Endothelial cell of umbilical vein (primary cell): Measurements from ENCODE around the gene CDC34. TPM values are rescaled to one million over a fixed set of nuclear protein-coding genes. Genes with fewer than 3 reads are reported as not detected.

Experiments
- BruUV-seq: library from RNA; stranded (reverse); fragments of 400-500 nt; replicated peaks from 2 replicates; lab custom pipeline; 2021; lab: Mats Ljungman, UMichigan
- CTCF ChIA-PET: fragments of 300-600, 350-600 bp; sonication (Branson Sonifier 250); formaldehyde crosslinking; loops from one replicate; lab custom pipeline; 2021; ENCODE audit warnings: antibody characterized with exemption, inconsistent platforms; lab: Charles Lee
- POLR2A ChIA-PET: fragments of 300-600, 350-600 bp; sonication (Branson Sonifier 250); formaldehyde crosslinking; loops from one replicate; lab custom pipeline; 2021; ENCODE audit warnings: antibody characterized with exemption, inconsistent platforms; lab: Charles Lee
- DNase-seq: peaks from one replicate; pipeline ENCODE4 v3.0.0-alpha.2; 2011; ENCODE audit warnings: low read depth, low spot score
- FAIRE-seq: peaks from 2 replicates; lab custom pipeline; 2011; peaks lifted over from hg19 to GRCh38; lab: Jason Lieb, UNC
- H2AFZ ChIP-seq: 2 replicates; pipeline ENCODE4 v1.6.0; 2012; ENCODE audit warnings: low read depth, low read length, control low read depth, inconsistent platforms
- H3K27ac ChIP-seq: 2 replicates; pipeline ENCODE4 v1.5.1; 2011; ENCODE audit warnings: low read depth, mild to moderate bottlenecking, control low read depth, low read length, moderate library complexity; ENCODE audit not compliant: insufficient read depth
- H3K27me3 ChIP-seq, 2 experiments: 2 replicates each; pipeline versions ENCODE4 v1.6.0 to v1.6.1; 2011; ENCODE audit warnings: low read length in 2 of 2, mixed read lengths in 1 of 2; ENCODE audit not compliant: control insufficient read depth in 2 of 2, insufficient read depth in 2 of 2
- H3K36me3 ChIP-seq, 2 experiments: 2 replicates in 1 of 2; 3 replicates in 1 of 2; pipeline ENCODE4 v1.5.1; 2011; ENCODE audit warnings: low read length in 2 of 2, mild to moderate bottlenecking in 1 of 2, moderate library complexity in 1 of 2; ENCODE audit not compliant: control insufficient read depth in 2 of 2, insufficient read depth in 2 of 2; ENCODE audit errors: extremely low read depth in 1 of 2
- H3K4me1 ChIP-seq: 3 replicates; pipeline ENCODE4 v1.5.1; 2011; ENCODE audit warnings: mild to moderate bottlenecking, low read length; ENCODE audit not compliant: control insufficient read depth, insufficient read depth; ENCODE audit errors: extremely low read depth
- H3K4me2 ChIP-seq: 2 replicates; pipeline ENCODE4 v1.6.1; 2011; ENCODE audit warnings: low read length, control low read depth, mixed read lengths; ENCODE audit not compliant: insufficient read depth
- H3K4me3 ChIP-seq, 3 experiments: fragments of 200-600 bp in 1 of 3; sonication (generic), shearing (Covaris generic) in 1 of 3; replicated peaks in 1 of 3; 2 replicates each; pipeline ENCODE4 v1.5.1; 2011 to 2016; ENCODE audit warnings: control low read depth in 3 of 3, low read length in 3 of 3, mild to moderate bottlenecking in 2 of 3, inconsistent platforms in 1 of 3, low read depth in 1 of 3, moderate library complexity in 1 of 3; ENCODE audit not compliant: insufficient read depth in 1 of 3
- H3K79me2 ChIP-seq: 2 replicates; pipeline ENCODE4 v1.6.0; 2012; ENCODE audit warnings: low read length, inconsistent platforms; ENCODE audit not compliant: control insufficient read depth, insufficient read depth
- H3K9ac ChIP-seq: replicated peaks from 2 replicates; pipeline ENCODE3; 2011; ENCODE audit warnings: low read length, control low read depth; ENCODE audit not compliant: insufficient read depth; ENCODE audit errors: extremely low read depth
- H3K9me1 ChIP-seq: replicated peaks from 3 replicates; pipeline ENCODE4 v1.6.0; 2011; ENCODE audit warnings: mild to moderate bottlenecking, low read length; ENCODE audit not compliant: control insufficient read depth, insufficient read depth; ENCODE audit errors: extremely low read depth
- H3K9me3 ChIP-seq: replicated peaks from 2 replicates; pipeline ENCODE4 v1.5.1; 2012; ENCODE audit warnings: low read length, inconsistent platforms; ENCODE audit not compliant: control insufficient read depth, insufficient read depth
- H4K20me1 ChIP-seq: replicated peaks from 2 replicates; pipeline ENCODE3; 2011; ENCODE audit warnings: mild to moderate bottlenecking, low read length; ENCODE audit not compliant: control insufficient read depth, insufficient read depth; ENCODE audit errors: extremely low read depth
- CTCF ChIP-seq, 2 donors: IDR thresholded peaks; 1 replicate in 1 of 2; 2 replicates in 1 of 2; pipeline ENCODE4 v1.5.1; 2011; ENCODE audit warnings: low read length in 2 of 2, mild to moderate bottlenecking in 2 of 2, moderate library complexity in 2 of 2, control low read depth in 1 of 2, inconsistent platforms in 1 of 2, low read depth in 1 of 2; ENCODE audit not compliant: insufficient read depth in 1 of 2; ENCODE audit errors: extremely low read depth in 1 of 2
- EZH2 ChIP-seq: IDR thresholded peaks from 2 replicates; pipeline ENCODE4 v1.6.1; 2012; ENCODE audit warnings: borderline replicate concordance, low read depth, mild to moderate bottlenecking, moderate library complexity, low read length, inconsistent platforms; ENCODE audit not compliant: severe bottlenecking
- FOS ChIP-seq: IDR thresholded peaks from 2 replicates; pipeline ENCODE4 v1.6.1; 2011; ENCODE audit warnings: mild to moderate bottlenecking, low read length, moderate library complexity, borderline replicate concordance; ENCODE audit not compliant: insufficient read depth
- GATA2 ChIP-seq: IDR thresholded peaks from 2 replicates; pipeline ENCODE4 v1.7.0; 2011; ENCODE audit warnings: low read depth, mild to moderate bottlenecking, moderate library complexity, mixed read lengths, low read length; ENCODE audit not compliant: insufficient read length, insufficient read depth
- JUN ChIP-seq: IDR thresholded peaks from 2 replicates; pipeline ENCODE4 v1.6.1; 2011; ENCODE audit warnings: borderline replicate concordance, low read depth; ENCODE audit not compliant: insufficient read length, insufficient read depth
- MAX ChIP-seq: IDR thresholded peaks from 2 replicates; pipeline ENCODE4 v1.6.1; 2011; ENCODE audit not compliant: insufficient read depth, insufficient read length
- MYC ChIP-seq: IDR thresholded peaks from one replicate; pipeline ENCODE4 v1.6.1; 2011; ENCODE audit warnings: mild to moderate bottlenecking, low read depth, low read length
- dilution Hi-C: fragments of 300-500 bp; cut with MboI; formaldehyde crosslinking; loops from one replicate; pipeline ENCODE4 v1.15.0; 2019; ENCODE audit warnings: low sequenced_read_pairs; ENCODE audit not compliant: extremely low pct_ligation_motif_present
- intact Hi-C: fragments of 100-400 bp; cut with micrococcal nuclease; formaldehyde crosslinking; loops from one replicate; pipeline ENCODE4 v1.10.0; 2022
- polyA plus RNA-seq, 4 experiments: library from polyadenylated mRNA; depleted of rRNA in 3 of 4; stranded (reverse) in 3 of 4; unstranded in 1 of 4; fragments of >200 nt; gene quantifications; 2 replicates each; pipeline versions ENCODE4 v1.2.1 to v1.2.3, GENCODE V29; 2011 to 2012; ENCODE audit warnings: missing spikeins in 1 of 4
- total RNA-seq: library from RNA; stranded (reverse); gene quantifications from 2 replicates; pipeline ENCODE4 v1.2.3, GENCODE V29; 2021

Gene CDC34
- total and polyA plus RNA-seq, 2 donors (not counting 3 experiments of a cell fraction or from before 2014, with no cell fraction given), result 90.4 to 92.9 TPM

- peak; percentile 45 for TF ChIP-seq EZH2
- TF ChIP-seq JUN, result no peak
- dilution Hi-C loops (no loop called here), intact Hi-C loops (loop anchor here (2.0 kb wide), 2 partner anchors 16 to 44 kb away; partner anchors contain the start of genes BSG and POLRMT)
- ChIA-PET POLR2A (no interaction called here), CTCF (interaction anchor here (0.8 to 1.0 kb wide), 2 partner anchors 13 to 145 kb away, joined by 3 to 4 read pairs; no protein-coding TSS in a partner anchor)
- no peak overlapping the region for H2AFZ ChIP-seq
- H3K4me2 ChIP-seq, result no peak overlapping the region
- no peaks in the 10 kb centered on the region for H3K9me3 ChIP-seq
- FAIRE-seq, result no peak
- peaks cover 10 to 13% of the 10 kb centered on the region in 2 experiments for H3K27me3 ChIP-seq
- no peak overlapping the region for H3K27ac ChIP-seq
- no peaks in the 10 kb centered on the region for H3K9me1 ChIP-seq
- H3K79me2 ChIP-seq, result no peaks in the 10 kb centered on the region
- no peak overlapping the region for H3K4me3 ChIP-seq
- no TSS peak for BruUV-seq
- DNase-seq, result no peak
- H3K9ac ChIP-seq, result no peak overlapping the region
- no peaks in the 10 kb centered on the region for H3K36me3 ChIP-seq
- H4K20me1 ChIP-seq, result no peaks in the 10 kb centered on the region
- no peaks in the 10 kb centered on the region for H3K4me1 ChIP-seq
These were observed 57.5 kb downstream of the CDC34 start for GRCh38 chr19:588741-589692.

- H3K9me3 ChIP-seq, result no peaks in the 10 kb centered on the region
- ChIA-PET POLR2A (no interaction called here), CTCF (no interaction called here)
- H3K36me3 ChIP-seq, result no peaks in the 10 kb centered on the region
- no peaks in the 10 kb centered on the region for H3K79me2 ChIP-seq
- peaks cover 10 to 13% of the 10 kb centered on the region in 2 experiments for H3K27me3 ChIP-seq
- no peak within 1 kb of the TSS for H3K9ac ChIP-seq
- dilution Hi-C loops, result no loop called here
- H2AFZ ChIP-seq, result no peak within 1 kb of the TSS
- intact Hi-C loops, result loop anchor here (2.0 kb wide), 2 partner anchors 17 to 43 kb away; partner anchors contain the start of genes BSG and POLRMT
- H3K4me2 ChIP-seq, result no peak within 1 kb of the TSS
- BruUV-seq, result no TSS peak
- no peak for TF ChIP-seq MAX
- no peak for TF ChIP-seq FOS
- no peak for TF ChIP-seq MYC
- no peak for TF ChIP-seq JUN
- no peak for TF ChIP-seq CTCF (IDR thresholded peaks at IDR 0.05; ENCODE audit: extremely low read depth in 1 of 2, insufficient read depth in 1 of 2, low read depth in 1 of 2, low read length in 2 of 2)
- TF ChIP-seq GATA2, result no peak
- DNase-seq (no peak), FAIRE-seq (no peak)
- no peak within 1 kb of the TSS for H3K27ac ChIP-seq
- no peaks in the 10 kb centered on the region for H4K20me1 ChIP-seq
- no peak within 1 kb of the TSS for H3K4me3 ChIP-seq
- no peaks in the 10 kb centered on the region for H3K4me1 ChIP-seq
- H3K9me1 ChIP-seq, result no peaks in the 10 kb centered on the region
These were observed 58.3 kb downstream of the CDC34 start, which contains the start of gene HCN2 for GRCh38 chr19:589693-590395. Gene HCN2, plus strand, starts transcription at chr19:589881. Its CDS starts 65 bp downstream, at chr19:589946.
